Neutrophil (primary cell): Measurements from ENCODE around the gene OCSTAMP.

Experiments used
- H3K27ac ChIP-seq: fragments of 200-600 bp; sonication (generic); 2 replicates; pipeline ENCODE4 v1.5.1; 2016; ENCODE audit warnings: mild to moderate bottlenecking, moderate library complexity
- H3K27me3 ChIP-seq: fragments of 200-600 bp; sonication (generic); 2 replicates; pipeline ENCODE4 v1.6.0; 2016; ENCODE audit warnings: mild to moderate bottlenecking
- H3K36me3 ChIP-seq: fragments of 200-600 bp; sonication (generic); 2 replicates; pipeline ENCODE4 v1.5.1; 2017
- H3K4me1 ChIP-seq, 2 experiments: fragments of 200-600 bp in 1 of 2; sonication (generic) in 1 of 2; 1 replicate in 1 of 2; 2 replicates in 1 of 2; pipeline versions ENCODE4 v1.5.1 to v1.6.1; 2013 to 2016; ENCODE audit warnings: low read depth in 1 of 2, low read length in 1 of 2, mild to moderate bottlenecking in 1 of 2, moderate library complexity in 1 of 2; ENCODE audit not compliant: control insufficient read depth in 1 of 2, insufficient read depth in 1 of 2
- H3K4me3 ChIP-seq, 2 experiments: fragments of 200-600 bp in 1 of 2; sonication (generic) in 1 of 2; 1 replicate in 1 of 2; 2 replicates in 1 of 2; pipeline ENCODE4 v1.5.1; 2013 to 2016; ENCODE audit warnings: low read depth in 1 of 2, low read length in 1 of 2, mild to moderate bottlenecking in 1 of 2, moderate library complexity in 1 of 2
- H3K9me3 ChIP-seq: fragments of 200-600 bp; sonication (generic); 2 replicates; pipeline ENCODE4 v1.5.1; 2016
- CTCF ChIP-seq: fragments of 200-600 bp; sonication (generic); IDR thresholded peaks from 2 replicates; pipeline ENCODE4 v1.5.1; 2016; ENCODE audit warnings: antibody characterized with exemption

Gene OCSTAMP

DNA sequence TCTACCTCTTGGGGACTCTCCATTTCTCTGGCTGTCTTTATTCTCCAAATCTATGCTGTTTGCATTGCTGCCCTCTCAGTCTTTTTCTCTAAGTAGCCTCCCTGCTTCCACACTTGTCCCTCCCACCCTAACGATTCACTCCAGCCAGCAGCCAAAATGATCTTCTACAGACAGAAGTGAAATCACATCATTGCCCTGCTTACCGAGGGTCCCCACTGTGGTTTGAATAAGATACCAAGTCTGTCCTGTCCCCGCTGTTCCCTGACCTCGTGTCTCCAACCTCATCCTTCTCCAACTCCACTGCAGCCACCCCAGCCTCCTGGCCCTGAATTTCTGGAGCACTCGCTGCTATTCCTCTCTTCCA, 11.5 kb upstream of the OCSTAMP start:
- no peak for TF ChIP-seq CTCF
- Histone ChIP-seq H3K27me3 (no peaks in the 10 kb centered on the region), H3K36me3 (no peaks in the 10 kb centered on the region), H3K4me1 (peaks cover 0 to 7% of the 10 kb centered on the region in 2 experiments), H3K27ac (no peak overlapping the region), H3K9me3 (no peaks in the 10 kb centered on the region), H3K4me3 (peak overlapping the region; percentile 30 to 46)

DNA sequence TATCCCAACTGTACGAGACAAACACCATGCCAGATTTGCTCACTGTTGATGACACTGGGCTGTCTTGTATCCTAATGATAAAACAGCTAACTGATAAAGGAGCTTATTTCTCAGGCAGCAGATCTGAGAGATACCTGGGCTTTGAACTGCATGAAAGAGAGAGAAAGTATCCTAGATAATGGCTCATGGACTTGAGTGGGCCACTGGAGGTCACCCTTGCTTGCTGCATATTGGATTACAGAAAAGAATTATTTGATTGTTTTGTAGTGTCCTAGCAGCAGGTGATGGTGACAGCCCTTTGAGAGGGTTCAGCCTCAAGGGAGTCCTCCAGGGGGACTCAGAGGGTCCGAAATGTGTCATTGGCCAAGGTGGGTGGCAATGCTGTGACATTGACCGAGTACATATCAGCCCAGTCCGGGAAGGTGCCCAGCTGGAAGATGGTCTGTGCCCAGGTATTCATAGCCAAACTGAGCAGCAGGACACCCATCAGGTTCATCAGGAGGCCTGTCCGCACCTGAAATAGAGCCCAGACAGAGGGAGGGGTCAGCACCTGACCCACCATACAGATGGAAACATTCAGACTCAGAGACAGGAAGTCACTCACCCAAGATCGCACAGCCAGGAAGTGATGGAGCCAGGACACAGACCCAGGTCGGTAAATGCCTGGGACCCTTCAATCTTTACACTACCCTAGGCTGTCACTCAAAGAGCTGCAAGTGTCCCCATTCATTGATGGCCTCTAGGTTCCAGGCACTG, 9.4 kb upstream of the OCSTAMP start:
- H3K27me3 ChIP-seq = no peaks in the 10 kb centered on the region
- no peaks in the 10 kb centered on the region for H3K9me3 ChIP-seq
- peaks cover 0 to 7% of the 10 kb centered on the region in 2 experiments for H3K4me1 ChIP-seq
- no peak overlapping the region for H3K27ac ChIP-seq
- TF ChIP-seq CTCF = no peak
- no peaks in the 10 kb centered on the region for H3K36me3 ChIP-seq
- no peak overlapping the region for H3K4me3 ChIP-seq

GRCh38 chr20:46559001-46559400, 8.5 kb upstream of the OCSTAMP start:
- no peak overlapping the region for H3K27ac ChIP-seq
- TF ChIP-seq CTCF = no peak

GRCh38 chr20:46558511-46558959, 8.1 kb upstream of the OCSTAMP start:
- Histone ChIP-seq H3K27ac (no peak overlapping the region), H3K36me3 (no peaks in the 10 kb centered on the region), H3K9me3 (no peaks in the 10 kb centered on the region), H3K4me1 (peaks cover 0 to 7% of the 10 kb centered on the region in 2 experiments), H3K27me3 (no peaks in the 10 kb centered on the region), H3K4me3 (no peak overlapping the region)
- no peak for TF ChIP-seq CTCF

More at GRCh38 chr20:46559001-46559400, 8.5 kb upstream of the OCSTAMP start:
- no peaks in the 10 kb centered on the region for H3K9me3 ChIP-seq
- H3K4me3 ChIP-seq = no peak overlapping the region
- no peaks in the 10 kb centered on the region for H3K27me3 ChIP-seq
- no peaks in the 10 kb centered on the region for H3K36me3 ChIP-seq
- peaks cover 0 to 7% of the 10 kb centered on the region in 2 experiments for H3K4me1 ChIP-seq

- Histone ChIP-seq H3K36me3 (no peaks in the 10 kb centered on the region), H3K4me1 (peaks cover 0 to 2% of the 10 kb centered on the region in 2 experiments), H3K4me3 (no peak overlapping the region), H3K27me3 (no peaks in the 10 kb centered on the region), H3K27ac (no peak overlapping the region), H3K9me3 (no peaks in the 10 kb centered on the region)
- no peak for TF ChIP-seq CTCF
These were observed 6.9 kb upstream of the OCSTAMP start for GRCh38 chr20:46557231-46557956.
